Measurements from ENCODE around the gene HK1.
"Not testable (repeated sequence)": the region's sequence is repeated elsewhere in the genome, so short reads cannot be mapped to it uniquely, and the experiment has no call there.

The HK1 gene

DNA sequence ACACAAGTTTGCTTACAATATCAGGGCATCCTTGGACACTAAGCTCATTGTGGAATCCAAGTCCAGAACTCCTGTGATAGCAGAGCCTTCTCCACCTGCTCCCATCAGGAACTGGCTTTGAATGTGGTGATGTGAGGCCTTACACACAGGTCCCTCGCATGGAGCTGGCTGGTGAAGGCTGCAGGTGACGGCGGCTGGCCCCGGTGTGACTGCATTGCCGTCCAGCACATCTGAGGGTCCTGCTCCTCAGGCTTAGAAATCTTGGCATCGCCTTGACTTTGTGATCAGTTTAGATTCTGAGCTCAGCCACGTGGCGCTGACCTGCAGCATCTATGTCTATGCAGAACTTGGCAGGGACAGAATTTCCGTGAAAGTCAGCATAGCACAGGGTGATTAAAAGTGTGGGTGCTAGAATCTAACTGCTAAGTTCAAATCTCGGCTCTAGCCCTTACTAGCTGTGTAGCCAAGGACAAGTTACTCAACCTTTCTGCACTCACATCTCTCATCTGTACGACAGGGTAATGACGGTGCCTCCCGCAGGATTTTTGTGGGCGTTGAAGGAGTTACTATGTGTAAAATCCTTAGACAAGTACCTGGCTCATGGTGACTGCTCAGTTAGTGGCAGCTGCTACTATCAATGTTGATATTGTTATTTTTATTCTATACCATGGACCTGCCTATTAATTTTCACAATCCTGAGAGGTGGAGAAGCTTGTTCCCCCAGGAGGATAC is 31.5 kb upstream of the HK1 start:
- H3K4me3 Mint-ChIP-seq: no peak overlapping the region
- H3K9me3 Mint-ChIP-seq: no peaks in the 10 kb centered on the region
- no peak overlapping the region for H3K27ac Mint-ChIP-seq

DNA sequence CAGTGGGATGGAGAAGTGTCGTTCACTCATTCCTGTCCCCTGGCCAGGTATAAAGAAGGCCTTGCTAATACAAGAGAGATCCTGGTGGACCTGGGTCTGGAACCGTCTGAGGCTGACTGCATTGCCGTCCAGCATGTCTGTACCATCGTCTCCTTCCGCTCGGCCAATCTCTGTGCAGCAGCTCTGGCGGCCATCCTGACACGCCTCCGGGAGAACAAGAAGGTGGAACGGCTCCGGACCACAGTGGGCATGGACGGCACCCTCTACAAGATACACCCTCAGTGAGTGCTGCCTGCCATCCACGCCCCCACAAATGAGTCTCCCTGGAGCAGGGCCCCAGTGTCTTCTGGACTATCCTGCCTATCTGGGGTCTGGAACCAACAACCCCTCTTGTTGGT is 31.0 kb upstream of the HK1 start:
- Mint-ChIP-seq H3K4me3 (no peak overlapping the region), H3K27ac (no peak overlapping the region)

More for the DNA sequence above, 31.5 kb upstream of the HK1 start:
- no peaks in the 10 kb centered on the region for H3K27me3 Mint-ChIP-seq
- no peaks in the 10 kb centered on the region for H3K4me1 Mint-ChIP-seq (ENCODE audit: low read depth)
- no peaks in the 10 kb centered on the region for H3K36me3 Mint-ChIP-seq (ENCODE audit: low read depth)

GRCh38 chr10:69248117-69248730 is 30.1 kb upstream of the HK1 start:
- H3K27me3 Mint-ChIP-seq: no peaks in the 10 kb centered on the region
- no peaks in the 10 kb centered on the region for H3K4me1 Mint-ChIP-seq (ENCODE audit: low read depth)
- no peak overlapping the region for H3K27ac Mint-ChIP-seq
- no peaks in the 10 kb centered on the region for H3K9me3 Mint-ChIP-seq
- H3K36me3 Mint-ChIP-seq (ENCODE audit: low read depth): no peaks in the 10 kb centered on the region
- no peak overlapping the region for H3K4me3 Mint-ChIP-seq

More for the DNA sequence above, 31.0 kb upstream of the HK1 start:
- Mint-ChIP-seq H3K36me3 (ENCODE audit: low read depth) (no peaks in the 10 kb centered on the region), H3K4me1 (ENCODE audit: low read depth) (no peaks in the 10 kb centered on the region), H3K27me3 (no peaks in the 10 kb centered on the region), H3K9me3 (no peaks in the 10 kb centered on the region)

GRCh38 chr10:69250041-69250440 is 28.3 kb upstream of the HK1 start:
- H3K27ac Mint-ChIP-seq: no peak overlapping the region
- H3K27me3 Mint-ChIP-seq: no peaks in the 10 kb centered on the region
- H3K9me3 Mint-ChIP-seq: no peaks in the 10 kb centered on the region
- no peaks in the 10 kb centered on the region for H3K36me3 Mint-ChIP-seq (ENCODE audit: low read depth)
- no peak overlapping the region for H3K4me3 Mint-ChIP-seq
- H3K4me1 Mint-ChIP-seq (ENCODE audit: low read depth): no peaks in the 10 kb centered on the region

- H3K27ac Mint-ChIP-seq; H3K4me1 Mint-ChIP-seq (ENCODE audit: low read depth); H3K36me3 Mint-ChIP-seq (ENCODE audit: low read depth); H3K9me3 Mint-ChIP-seq; H3K27me3 Mint-ChIP-seq; H3K4me3 Mint-ChIP-seq: not testable (repeated sequence)
These were observed 26.9 kb upstream of the HK1 start for GRCh38 chr10:69251417-69251816.

- no peaks in the 10 kb centered on the region for H3K9me3 Mint-ChIP-seq
- no peaks in the 10 kb centered on the region for H3K27me3 Mint-ChIP-seq
- no peaks in the 10 kb centered on the region for H3K36me3 Mint-ChIP-seq (ENCODE audit: low read depth)
- no peak overlapping the region for H3K27ac Mint-ChIP-seq
- H3K4me3 Mint-ChIP-seq: no peak overlapping the region
- H3K4me1 Mint-ChIP-seq (ENCODE audit: low read depth): no peaks in the 10 kb centered on the region
These were observed 25.1 kb upstream of the HK1 start for GRCh38 chr10:69253171-69253570.

- Mint-ChIP-seq H3K27ac (no peak overlapping the region), H3K27me3 (no peaks in the 10 kb centered on the region), H3K9me3 (no peaks in the 10 kb centered on the region), H3K4me3 (no peak overlapping the region), H3K4me1 (ENCODE audit: low read depth) (no peaks in the 10 kb centered on the region), H3K36me3 (ENCODE audit: low read depth) (no peaks in the 10 kb centered on the region)
These were observed 23.4 kb upstream of the HK1 start for GRCh38 chr10:69254877-69255276.

DNA sequence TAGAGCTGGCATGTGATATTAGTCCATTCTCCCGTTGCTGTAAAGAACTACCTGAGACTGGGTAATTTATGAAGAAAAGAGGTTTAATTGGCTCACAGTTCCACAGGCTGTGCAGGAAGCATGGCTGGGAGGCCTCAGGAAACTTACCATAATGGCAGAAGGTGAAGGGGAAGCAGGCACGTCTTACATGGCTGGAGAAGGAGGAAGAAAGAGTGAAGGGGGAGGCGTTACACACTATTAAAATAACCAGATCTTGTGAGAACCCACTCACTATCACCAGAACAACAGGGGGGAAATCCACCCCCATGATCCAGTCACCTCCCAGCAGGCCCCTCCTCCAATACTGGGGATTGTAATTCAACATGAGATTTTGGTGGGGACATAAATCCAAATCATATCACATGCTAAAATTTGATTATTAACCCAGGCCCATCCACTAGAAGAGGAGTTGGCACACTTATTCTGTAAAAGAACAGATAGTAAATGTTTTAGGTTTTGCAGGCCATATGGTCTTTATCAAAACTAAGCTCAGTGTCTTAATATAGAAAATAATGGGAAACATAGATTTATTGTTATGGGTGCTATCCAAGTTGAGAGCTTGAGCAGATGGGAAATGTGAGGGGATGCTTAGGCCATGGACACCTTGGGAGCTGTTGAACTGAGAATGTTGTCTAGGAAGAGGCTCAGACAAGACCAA is 18.6 kb upstream of the HK1 start:
- H3K27ac Mint-ChIP-seq: no peak overlapping the region
- H3K27me3 Mint-ChIP-seq: no peaks in the 10 kb centered on the region
- peaks cover 10% of the 10 kb centered on the region for H3K4me1 Mint-ChIP-seq (ENCODE audit: low read depth)
- H3K9me3 Mint-ChIP-seq: no peaks in the 10 kb centered on the region
- no peaks in the 10 kb centered on the region for H3K36me3 Mint-ChIP-seq (ENCODE audit: low read depth)
- no peak overlapping the region for H3K4me3 Mint-ChIP-seq

GRCh38 chr10:69261184-69261583 is 17.1 kb upstream of the HK1 start:
- Mint-ChIP-seq H3K27ac (no peak overlapping the region), H3K4me1 (ENCODE audit: low read depth) (peaks cover 10% of the 10 kb centered on the region), H3K9me3 (no peaks in the 10 kb centered on the region), H3K27me3 (no peaks in the 10 kb centered on the region), H3K36me3 (ENCODE audit: low read depth) (no peaks in the 10 kb centered on the region), H3K4me3 (no peak overlapping the region)

DNA sequence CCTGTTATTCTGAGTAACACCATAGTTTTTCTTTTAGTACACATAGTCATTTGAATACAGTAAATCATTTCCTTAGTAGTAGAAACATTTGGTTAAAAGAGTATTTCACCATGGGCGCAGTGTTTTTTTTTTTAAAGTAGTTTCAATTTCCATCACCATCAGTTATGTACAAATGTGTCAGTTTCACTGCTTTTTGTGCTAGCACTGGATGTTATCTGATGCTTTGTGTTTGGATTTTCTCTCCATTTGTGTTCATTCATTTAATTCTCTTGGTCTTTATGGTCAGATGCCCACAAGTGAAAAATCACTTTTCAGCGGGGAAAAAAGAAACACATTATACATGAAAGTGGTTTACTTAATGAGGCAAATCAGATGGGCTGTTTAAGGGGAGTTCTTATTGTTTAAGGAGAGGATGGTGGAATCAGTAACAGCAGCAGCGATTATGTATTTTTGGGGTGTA is 16.0 kb upstream of the HK1 start:
- Mint-ChIP-seq H3K36me3 (ENCODE audit: low read depth) (no peaks in the 10 kb centered on the region), H3K27ac (no peak overlapping the region), H3K27me3 (no peaks in the 10 kb centered on the region), H3K4me3 (no peak overlapping the region), H3K4me1 (ENCODE audit: low read depth) (peaks cover 10% of the 10 kb centered on the region), H3K9me3 (no peaks in the 10 kb centered on the region)

- Mint-ChIP-seq H3K36me3 (ENCODE audit: low read depth) (no peaks in the 10 kb centered on the region), H3K4me3 (no peak overlapping the region), H3K4me1 (ENCODE audit: low read depth) (peaks cover 10% of the 10 kb centered on the region), H3K9me3 (no peaks in the 10 kb centered on the region), H3K27me3 (no peaks in the 10 kb centered on the region), H3K27ac (no peak overlapping the region)
These were observed 12.8 kb upstream of the HK1 start for GRCh38 chr10:69265521-69265920.

DNA sequence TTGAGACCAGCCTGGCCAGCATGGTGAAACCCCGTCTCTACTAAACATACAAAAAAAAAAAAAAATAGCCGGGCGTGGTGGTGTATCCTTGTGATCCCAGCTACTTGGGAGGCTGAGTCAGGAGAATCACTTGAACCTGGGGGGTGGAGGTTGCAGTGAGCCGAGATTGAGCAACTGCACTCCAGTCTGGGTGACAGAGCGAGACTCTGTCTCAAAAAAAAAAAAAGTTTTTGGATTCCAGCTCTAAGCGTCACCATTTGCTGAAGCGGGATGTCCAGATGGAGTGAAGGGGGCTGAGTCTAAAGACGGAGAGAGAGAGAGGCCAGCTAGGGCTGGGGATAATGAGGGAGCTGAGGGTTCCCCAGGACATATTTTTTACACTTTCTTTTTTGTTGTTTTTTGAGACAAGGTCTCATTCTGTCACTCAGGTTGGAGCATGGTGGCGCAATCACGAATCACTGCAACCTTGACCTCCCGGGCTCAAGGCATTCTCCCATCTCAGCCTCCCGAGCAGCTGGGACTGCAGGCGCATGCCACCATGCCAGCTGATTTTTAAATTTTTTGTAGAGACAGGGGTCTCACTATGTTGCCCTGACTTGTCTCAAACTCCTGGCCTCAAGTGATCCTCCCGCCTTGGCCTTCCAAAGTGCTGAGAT is 9.4 kb upstream of the HK1 start:
- H3K36me3 Mint-ChIP-seq (ENCODE audit: low read depth): no peaks in the 10 kb centered on the region
- peaks cover 5% of the 10 kb centered on the region for H3K4me1 Mint-ChIP-seq (ENCODE audit: low read depth)
- no peaks in the 10 kb centered on the region for H3K27me3 Mint-ChIP-seq
- no peak overlapping the region for H3K27ac Mint-ChIP-seq
- H3K4me3 Mint-ChIP-seq: no peak overlapping the region
- no peaks in the 10 kb centered on the region for H3K9me3 Mint-ChIP-seq

DNA sequence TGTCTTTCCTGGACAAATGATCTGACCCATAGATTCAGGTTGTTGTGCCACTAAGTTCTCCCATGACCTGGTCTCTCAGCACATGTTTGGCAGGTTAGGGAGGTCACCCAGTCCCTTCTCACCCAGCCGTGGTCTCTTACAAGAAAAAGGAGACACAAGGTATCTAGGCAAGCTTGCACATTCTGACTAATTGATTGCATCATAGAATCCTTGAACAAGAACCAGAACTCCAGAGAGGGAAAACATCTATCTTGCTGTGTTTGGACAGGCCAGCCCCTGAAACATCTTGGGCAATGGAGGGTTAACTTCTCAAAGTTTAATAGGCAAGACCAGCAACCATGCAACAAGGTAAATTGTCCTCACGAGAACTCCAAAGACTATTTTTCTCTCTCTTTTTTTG is 8.5 kb upstream of the HK1 start:
- H3K27ac Mint-ChIP-seq: no peak overlapping the region
- H3K36me3 Mint-ChIP-seq (ENCODE audit: low read depth): no peaks in the 10 kb centered on the region
- no peaks in the 10 kb centered on the region for H3K27me3 Mint-ChIP-seq
- no peaks in the 10 kb centered on the region for H3K9me3 Mint-ChIP-seq
- peaks cover 5% of the 10 kb centered on the region for H3K4me1 Mint-ChIP-seq (ENCODE audit: low read depth)
- H3K4me3 Mint-ChIP-seq: no peak overlapping the region

DNA sequence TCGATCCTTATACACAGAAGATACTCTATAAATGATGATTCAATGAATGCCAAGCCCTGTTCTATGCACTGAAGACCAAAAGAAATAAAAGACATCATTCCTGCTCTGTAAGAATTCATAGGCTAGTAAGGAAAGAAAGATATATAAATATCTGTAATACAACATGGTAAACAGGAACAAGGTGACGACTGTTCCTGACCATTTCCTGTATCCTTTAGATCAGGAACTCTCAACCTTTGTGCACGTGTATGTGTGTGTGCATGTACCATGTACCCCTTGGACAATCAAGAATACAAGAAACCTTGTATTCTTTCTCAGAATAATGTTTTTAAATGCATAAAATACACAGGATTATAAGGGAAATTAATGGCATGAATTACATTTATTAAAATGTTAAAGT is 7.3 kb upstream of the HK1 start:
- no peaks in the 10 kb centered on the region for H3K9me3 Mint-ChIP-seq
- no peaks in the 10 kb centered on the region for H3K36me3 Mint-ChIP-seq (ENCODE audit: low read depth)
- H3K4me3 Mint-ChIP-seq: no peak overlapping the region
- H3K4me1 Mint-ChIP-seq (ENCODE audit: low read depth): peaks cover 5% of the 10 kb centered on the region
- H3K27me3 Mint-ChIP-seq: no peaks in the 10 kb centered on the region
- no peak overlapping the region for H3K27ac Mint-ChIP-seq

DNA sequence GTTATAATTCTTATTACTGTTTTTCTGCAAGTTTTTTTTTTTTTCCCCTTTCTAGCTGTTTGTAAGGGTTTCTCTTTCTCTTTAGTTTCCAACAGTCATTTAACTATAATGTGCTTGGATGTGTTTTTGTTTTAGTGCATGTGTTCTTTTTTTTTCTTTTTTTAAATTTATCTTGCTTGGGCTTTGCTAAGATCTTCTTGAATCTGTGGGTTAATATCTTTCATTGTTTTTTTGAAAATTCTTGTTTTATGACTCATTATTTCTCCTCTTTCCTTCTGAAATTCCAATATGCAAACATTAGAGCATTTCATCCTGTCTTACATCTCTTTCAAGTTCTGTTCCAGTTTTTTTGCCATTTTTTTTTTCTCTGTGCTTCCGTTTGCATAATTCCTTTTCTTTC is 5.7 kb upstream of the HK1 start:
- Mint-ChIP-seq H3K4me1 (ENCODE audit: low read depth) (peaks cover 5% of the 10 kb centered on the region), H3K4me3 (no peak overlapping the region), H3K27ac (no peak overlapping the region), H3K36me3 (ENCODE audit: low read depth) (no peaks in the 10 kb centered on the region), H3K27me3 (no peaks in the 10 kb centered on the region), H3K9me3 (no peaks in the 10 kb centered on the region)
